H1 (cell line): ENCODE data around the gene POTEF. TPM values are rescaled to one million over a fixed set of nuclear protein-coding genes. Genes with fewer than 3 reads are reported as not detected.

ENCODE experiments used
- ASH2L ChIP-seq: fragments of 200-600, 300-600 bp; sonication (generic); IDR thresholded peaks from one replicate; pipeline ENCODE4 v1.7.1; 2017; ENCODE audit warnings: low read length
- CHD7 ChIP-seq: fragments of 300-600 bp; sonication (generic); IDR thresholded peaks from 2 replicates; pipeline ENCODE4 v1.7.1; 2012; ENCODE audit warnings: low read length, moderate library complexity, mild to moderate bottlenecking, inconsistent platforms; ENCODE audit not compliant: insufficient replicate concordance
- E2F6 ChIP-seq: IDR thresholded peaks from 2 replicates; pipeline ENCODE4 v1.6.1; 2012; ENCODE audit warnings: inconsistent platforms
- NRF1 ChIP-seq: IDR thresholded peaks from 2 replicates; pipeline ENCODE4 v1.6.1; 2011; ENCODE audit warnings: mild to moderate bottlenecking, low read depth, low read length, improper control_type of control experiment
- SRF ChIP-seq: IDR thresholded peaks from 2 replicates; pipeline ENCODE4 v1.6.1; 2011; ENCODE audit warnings: mild to moderate bottlenecking, low read depth, low read length, moderate library complexity
- TAF1 ChIP-seq: IDR thresholded peaks from 2 replicates; pipeline ENCODE4 v1.6.1; 2011; ENCODE audit warnings: mild to moderate bottlenecking, low read depth, low read length
- YY1 ChIP-seq: IDR thresholded peaks from 2 replicates; pipeline ENCODE4 v1.6.1; 2011; ENCODE audit warnings: low read depth, mild to moderate bottlenecking, low read length
- ZNF274 ChIP-seq: IDR thresholded peaks from 2 replicates; pipeline ENCODE4 v1.7.0; 2012; ENCODE audit warnings: low read length, borderline replicate concordance; ENCODE audit errors: extremely low read depth
- polyA plus RNA-seq, 7 experiments: library from polyadenylated mRNA; depleted of rRNA in 3 of 7; stranded (reverse) in 5 of 7; unstranded in 2 of 7; fragments of >200 nt in 5 of 7; fragments of 200-250 nt in 2 of 7; gene quantifications; 1 replicate in 5 of 7; 2 replicates in 1 of 7; 4 replicates in 1 of 7; pipeline versions ENCODE4 v1.2.1 to v1.2.3, GENCODE V29; 2011 to 2013; ENCODE audit warnings: missing spikeins in 2 of 7, mixed read lengths in 2 of 7
- total RNA-seq: library from RNA; stranded (reverse); fragmentation: NEBNext Ultra II Directional; extraction: Animal tissue kit (Norgen Biotek cat#: 25700); gene quantifications from 2 replicates; pipeline ENCODE4 v1.2.1, GENCODE V29; 2021

POTEF gene
- total and polyA plus RNA-seq, 2 of the 8 experiments (the other 6 are each of a cell fraction or from before 2014, with no cell fraction given): 0.24 to 0.36 TPM

GRCh38 chr2:130154773-130155765 lies 26.0 kb upstream of the POTEF start (continued):
- TF ChIP-seq E2F6 (no peak), CHD7 (no peak), TAF1 (no peak), SRF (no peak), ZNF274 (no peak), YY1 (no peak), NRF1 (no peak), ASH2L (no peak)
